Psoas muscle (tissue), 8 donors: Measurements from ENCODE around the gene QDPR. TPM values are rescaled to one million over a fixed set of nuclear protein-coding genes. Genes with fewer than 3 reads are reported as not detected.

ENCODE experiments used
- ATAC-seq, 4 donors: fragments of 200-7000 bp; cut with Tn5 transposase; one replicate each; pipeline ENCODE4 v1.9.1; 2020; ENCODE audit warnings: moderate library complexity in 3 of 4, mild to moderate bottlenecking in 2 of 4
- DNase-seq, 2 donors: peaks; one replicate each; pipeline ENCODE4 v3.0.0-alpha.2; 2020
- H3K27ac ChIP-seq: fragments of 200-600 bp; one replicate; pipeline ENCODE4 v1.8.0; 2022
- H3K27me3 ChIP-seq, 3 donors: fragments of 200-600 bp in 1 of 3; one replicate each; pipeline versions ENCODE4 v1.6.1 to v1.8.0; 2013 to 2022; ENCODE audit warnings: low read length in 2 of 3, mild to moderate bottlenecking in 2 of 3, moderate library complexity in 1 of 3; ENCODE audit not compliant: insufficient read depth in 3 of 3
- H3K36me3 ChIP-seq, 2 donors: fragments of 200-600 bp in 1 of 2; one replicate each; pipeline versions ENCODE4 v1.6.1 to v1.8.0; 2013 to 2022; ENCODE audit warnings: low read depth in 1 of 2, mild to moderate bottlenecking in 1 of 2, moderate library complexity in 1 of 2; ENCODE audit not compliant: insufficient read depth in 1 of 2
- H3K4me1 ChIP-seq: fragments of 200-600 bp; one replicate; pipeline ENCODE4 v1.8.0; 2022
- H3K4me3 ChIP-seq: fragments of 200-600 bp; one replicate; pipeline ENCODE4 v1.8.0; 2022; ENCODE audit warnings: mild to moderate bottlenecking
- H3K9me3 ChIP-seq: fragments of 200-600 bp; one replicate; pipeline ENCODE4 v1.8.0; 2022
- WGBS, 3 donors: extraction: QIAGEN DNeasy Blood & Tissue Kit; methylation state at CpG; one replicate each; pipeline versions ENCODE4 v1.1.6 to v1.1.7; 2013; 5-methylcytosine and 5-hydroxymethylcytosine counted together
- intact Hi-C, 2 donors: fragments of 100-400 bp; cut with DNase I; formaldehyde crosslinking; loops; one replicate each; pipeline versions ENCODE4 v1.11.0 to v1.14.2; 2022
- polyA plus RNA-seq, 3 donors: library from polyadenylated mRNA; stranded (reverse); fragments of 200-250 nt; gene quantifications; one replicate each; pipeline ENCODE4 v1.2.3, GENCODE V29; 2013
- total RNA-seq, 4 donors: library from RNA; stranded (reverse); fragmentation: NEBNext Ultra II Directional in 2 of 4; extraction: Animal tissue kit (Norgen Biotek cat#: 25700) in 2 of 4; gene quantifications; one replicate each; pipeline versions ENCODE4 v1.2.1 to v1.2.4, GENCODE V29; 2021 to 2023
- TF ChIP-seq, protein P1 (sequence below): fragments of 200-600 bp; IDR thresholded peaks from one replicate; pipeline ENCODE4 v1.8.0; 2022; ENCODE audit warnings: antibody characterized with exemption
- donor health status: healthy with polysubstance abuse.
- donor health status: DM: no; HTN: no; CAD: no; lungs with moderate emphysema.
- donor health status: Bipolar disorder and iron deficiency.
- donor health status: healthy.
- donor health status: DM: yes; HTN: yes; CAD: no.
- donor health status: DM: no; HTN: no; CAD: no.
- donor health status: DM: no; HTN: no; CAD: no.
- donor health status: DM: yes; HTN: yes; CAD: no.

The QDPR gene
- total and polyA plus RNA-seq, 7 donors, result 17.6 to 53.2 (median 39.2) TPM

- TF ChIP-seq, protein P1, sequence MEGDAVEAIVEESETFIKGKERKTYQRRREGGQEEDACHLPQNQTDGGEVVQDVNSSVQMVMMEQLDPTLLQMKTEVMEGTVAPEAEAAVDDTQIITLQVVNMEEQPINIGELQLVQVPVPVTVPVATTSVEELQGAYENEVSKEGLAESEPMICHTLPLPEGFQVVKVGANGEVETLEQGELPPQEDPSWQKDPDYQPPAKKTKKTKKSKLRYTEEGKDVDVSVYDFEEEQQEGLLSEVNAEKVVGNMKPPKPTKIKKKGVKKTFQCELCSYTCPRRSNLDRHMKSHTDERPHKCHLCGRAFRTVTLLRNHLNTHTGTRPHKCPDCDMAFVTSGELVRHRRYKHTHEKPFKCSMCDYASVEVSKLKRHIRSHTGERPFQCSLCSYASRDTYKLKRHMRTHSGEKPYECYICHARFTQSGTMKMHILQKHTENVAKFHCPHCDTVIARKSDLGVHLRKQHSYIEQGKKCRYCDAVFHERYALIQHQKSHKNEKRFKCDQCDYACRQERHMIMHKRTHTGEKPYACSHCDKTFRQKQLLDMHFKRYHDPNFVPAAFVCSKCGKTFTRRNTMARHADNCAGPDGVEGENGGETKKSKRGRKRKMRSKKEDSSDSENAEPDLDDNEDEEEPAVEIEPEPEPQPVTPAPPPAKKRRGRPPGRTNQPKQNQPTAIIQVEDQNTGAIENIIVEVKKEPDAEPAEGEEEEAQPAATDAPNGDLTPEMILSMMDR, result no peak
- Histone ChIP-seq H3K4me3 (no peak overlapping the region), H3K4me1 (peaks cover 7% of the 10 kb centered on the region), H3K27me3 (no peaks in the 10 kb centered on the region), H3K36me3 (no peaks in the 10 kb centered on the region), H3K9me3 (no peaks in the 10 kb centered on the region), H3K27ac (no peak overlapping the region)
- no peak for ATAC-seq
- DNase-seq, result no peak
- intact Hi-C loops, result loop anchor here in 1 of 2 donors (10.0 kb wide), 1 partner anchor 509 kb away; the partner anchor contains the start of gene LCORL
- 64 to 71% (median 68%) methylated on average over 14 of the region's 14 CpGs for WGBS, 3 donors
Observed at GRCh38 chr4:17515445-17516407, 3.8 kb upstream of the QDPR start.

GRCh38 chr4:17514865-17515264, 3.0 kb upstream of the QDPR start, which contains the start of gene CLRN2:
Gene CLRN2, plus strand, starts transcription at chr4:17515165. Its CDS starts 102 bp downstream, at chr4:17515267.
- no peaks in the 10 kb centered on the region for H3K9me3 ChIP-seq
- no peak for DNase-seq
- no peaks in the 10 kb centered on the region for H3K36me3 ChIP-seq
- H3K27me3 ChIP-seq, result no peaks in the 10 kb centered on the region
- WGBS, 3 donors, result 79 to 82% (median 79%) methylated on average over 9 of the region's 9 CpGs
- TF ChIP-seq, protein P1, result no peak
- no peak for ATAC-seq
- peaks cover 12% of the 10 kb centered on the region for H3K4me1 ChIP-seq
- no peak within 1 kb of the TSS for H3K4me3 ChIP-seq
- intact Hi-C loops, result loop anchor here in 1 of 2 donors (10.0 kb wide), 1 partner anchor 510 kb away; the partner anchor contains the start of gene LCORL
- no peak within 1 kb of the TSS for H3K27ac ChIP-seq

- TF ChIP-seq, protein P1, result no peak
- Histone ChIP-seq H3K27ac (no peak overlapping the region), H3K27me3 (no peaks in the 10 kb centered on the region), H3K4me1 (peaks cover 12% of the 10 kb centered on the region), H3K9me3 (no peaks in the 10 kb centered on the region), H3K36me3 (peaks cover 3 to 7% of the 10 kb centered on the region in 2 donors), H3K4me3 (peak overlapping the region; percentile 94)
- intact Hi-C loops, result loop anchor here in 1 of 2 donors (10.0 kb wide), 1 partner anchor 512 kb away; the partner anchor contains the start of gene LCORL
- 83 to 89% (median 88%) methylated on average over 5 of the region's 5 CpGs for WGBS, 3 donors
- DNase-seq (no peak), ATAC-seq (no peak)
Observed at GRCh38 chr4:17512973-17513665, 1.2 kb upstream of the QDPR start.

- Histone ChIP-seq H3K4me1 (peaks cover 12% of the 10 kb centered on the region), H3K36me3 (peaks cover 3 to 23% of the 10 kb centered on the region in 2 donors), H3K27ac (peak overlapping the region; percentile 78), H3K4me3 (peak overlapping the region; percentile 94), H3K9me3 (no peaks in the 10 kb centered on the region), H3K27me3 (no peaks in the 10 kb centered on the region)
- intact Hi-C loops, result loop anchor here in 1 of 2 donors (10.0 kb wide), 1 partner anchor 513 kb away; the partner anchor contains the start of gene LCORL
- TF ChIP-seq, protein P1, result no peak
- peak; percentile 67 to 83 (median 76) for ATAC-seq
- 0 to 1% (median 1%) methylated on average over 31 to 32 of the region's 32 CpGs for WGBS, 3 donors
- peak; percentile 65 to 82 for DNase-seq
Observed at GRCh38 chr4:17511509-17511949, 361 bp downstream of the QDPR start.
